Kidney glomerular epithelial cell (primary cell): ENCODE results near the gene NUP98.

Experiments
- DNase-seq: peaks from one replicate; lab custom pipeline; 2025; lab: John Stamatoyannopoulos, UW

NUP98 gene

DNA sequence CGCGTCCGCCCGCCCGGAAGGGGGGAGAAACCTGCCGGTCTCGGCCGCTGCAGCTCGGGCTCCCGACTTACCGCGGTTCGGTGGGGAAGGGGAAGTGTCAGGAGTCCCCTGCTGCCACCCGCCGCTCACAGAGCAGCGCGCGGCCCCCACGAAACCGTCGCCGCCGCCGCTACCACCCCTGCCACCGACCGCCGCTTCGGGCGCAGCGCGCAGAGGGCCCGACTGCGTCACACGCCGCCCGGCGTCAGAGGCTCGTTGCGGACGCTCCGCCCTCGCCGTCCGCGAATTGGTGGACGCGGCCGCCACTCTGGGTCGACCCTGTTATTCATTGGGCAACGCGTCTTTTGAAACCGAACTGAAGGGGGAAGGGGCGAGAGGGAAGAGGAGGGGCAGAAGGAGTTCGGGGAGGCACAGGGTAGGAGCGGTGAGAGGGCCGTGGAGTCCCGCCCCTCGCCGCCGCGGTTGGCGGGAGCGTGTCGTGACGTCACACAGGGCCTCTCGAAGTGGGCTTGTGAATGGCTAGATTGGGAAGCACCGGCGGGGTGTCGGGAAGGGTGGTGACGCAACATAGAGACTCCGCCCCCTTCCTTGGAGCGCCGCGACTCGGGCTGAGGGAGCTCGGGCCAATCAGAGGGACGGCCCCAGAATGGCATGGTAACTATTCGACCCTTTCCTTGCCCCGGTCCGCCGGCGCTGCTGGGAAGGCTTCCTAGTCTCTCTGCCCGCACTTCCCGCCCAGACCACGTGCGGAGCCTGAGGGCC is at the start of gene NUP98:
Gene NUP98, minus strand, starts transcription at position 226 of the 762 bp plus-strand sequence. CDS start 15,437 bp downstream, outside the sequence.
- peak; percentile 99 for DNase-seq

DNA sequence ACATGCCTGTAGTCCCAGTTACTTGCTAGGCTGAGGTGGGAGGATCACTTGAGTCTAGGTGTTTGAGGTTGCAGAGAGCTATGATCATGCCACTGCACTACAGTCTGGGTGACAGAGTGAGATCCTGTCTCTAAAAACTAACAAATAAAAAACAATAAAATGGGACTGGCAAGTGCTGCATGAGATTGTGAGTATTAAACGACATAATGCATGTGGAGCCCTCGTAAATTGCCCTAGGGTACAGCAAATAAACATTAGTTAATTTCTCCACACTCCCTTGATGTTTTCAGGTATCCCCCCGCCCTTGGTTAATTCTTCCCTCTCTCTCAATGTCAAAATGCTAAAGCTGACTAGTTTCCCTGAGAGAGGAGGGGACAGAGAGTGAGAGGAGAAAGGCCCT is 48.3 kb upstream of the NUP98 start:
- no peak for DNase-seq

GRCh38 chr11:3845246-3845645 is 47.9 kb upstream of the NUP98 start:
- no peak for DNase-seq

DNA sequence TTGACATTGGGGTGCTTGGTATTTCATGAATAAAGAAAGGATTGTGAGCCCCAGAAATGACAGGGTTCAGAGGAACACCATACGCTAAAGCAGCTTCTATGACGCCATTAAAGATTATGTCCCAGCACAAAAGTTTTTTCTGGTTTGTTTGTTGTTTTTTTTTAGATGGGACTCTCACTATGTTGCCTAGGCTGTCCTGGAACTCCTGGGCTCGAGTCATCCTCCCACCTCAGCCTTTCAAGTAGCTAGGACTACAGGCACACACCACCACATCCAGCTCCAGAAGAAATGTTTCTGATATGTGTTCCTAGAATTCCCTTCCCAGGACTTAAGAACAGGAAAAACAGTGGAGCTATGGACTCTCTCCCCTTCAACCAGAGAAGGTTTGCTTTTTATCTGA is 46.0 kb upstream of the NUP98 start:
- DNase-seq, result no peak

GRCh38 chr11:3841426-3842350 is 44.3 kb upstream of the NUP98 start:
- DNase-seq, result peak; percentile 83

- DNase-seq, result peak; percentile 94
Observed at GRCh38 chr11:3840870-3841425, 43.6 kb upstream of the NUP98 start, which contains the start of gene RHOG. RHOG (minus strand) TSS chr11:3840959; CDS start chr11:3828138, 12,821 bp downstream.

GRCh38 chr11:3840004-3840869 is 42.9 kb upstream of the NUP98 start:
- no peak for DNase-seq

- no peak for DNase-seq
Observed at GRCh38 chr11:3838504-3838903, 41.1 kb upstream of the NUP98 start.

GRCh38 chr11:3837793-3838192 is 40.4 kb upstream of the NUP98 start:
- DNase-seq, result no peak

DNA sequence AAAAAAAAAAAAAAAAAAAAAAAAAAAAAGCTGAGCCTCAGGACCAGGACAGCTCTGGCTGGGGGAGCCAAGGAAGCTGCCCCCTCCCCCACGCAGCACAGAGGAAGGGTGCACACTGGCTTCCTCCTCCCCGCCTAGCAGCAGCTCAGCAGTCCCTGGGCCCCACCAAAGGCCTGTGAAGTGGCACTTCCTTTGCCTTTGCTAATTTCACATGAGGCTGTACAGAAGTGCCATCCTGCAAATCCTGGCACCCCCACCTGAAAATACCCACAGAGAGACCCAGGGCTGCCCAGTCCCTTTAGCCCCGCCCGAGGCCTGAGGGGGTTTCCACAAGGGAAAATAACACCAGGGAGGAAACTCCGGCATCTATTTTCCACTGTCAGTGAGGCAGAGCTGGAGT is 39.5 kb upstream of the NUP98 start:
- DNase-seq, result no peak

GRCh38 chr11:3835751-3836150 is 38.4 kb upstream of the NUP98 start:
- DNase-seq, result no peak

DNA sequence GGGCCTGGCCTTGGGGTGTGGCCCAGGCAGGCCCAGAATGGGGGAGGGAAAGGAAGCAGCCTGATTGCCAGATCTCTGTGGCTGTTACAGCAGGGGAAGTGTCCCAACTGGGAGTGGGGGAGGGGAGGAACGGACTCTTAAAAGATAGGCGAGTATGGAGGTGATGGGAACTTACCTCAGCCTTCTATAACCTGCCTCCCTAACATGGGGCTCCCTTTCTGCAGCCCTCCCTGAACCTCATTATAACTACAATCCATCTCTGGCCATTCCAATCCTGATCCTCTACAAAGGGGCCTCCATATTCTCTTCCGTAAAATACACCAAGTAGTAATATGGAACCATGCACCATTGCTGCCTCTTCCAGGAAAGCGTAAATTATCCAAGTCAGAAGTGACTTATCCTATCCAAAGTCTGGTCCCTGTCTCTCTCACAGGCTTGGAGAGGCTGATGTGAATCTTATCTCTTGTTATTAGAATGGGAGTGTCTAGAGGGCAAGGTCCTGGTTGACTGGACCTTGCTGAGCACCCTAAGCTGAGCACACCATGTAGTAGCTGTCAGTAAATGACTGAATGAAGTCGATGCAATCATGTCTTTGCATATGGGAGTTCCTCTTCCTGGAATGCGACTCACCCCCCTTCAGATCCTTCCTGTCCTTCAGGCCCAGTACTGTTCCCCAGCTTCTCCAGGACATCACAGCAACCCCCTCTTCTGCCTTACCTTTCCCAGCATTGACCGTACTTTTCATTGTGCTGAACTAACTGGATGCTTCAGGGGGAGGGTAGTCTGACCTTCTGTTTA is 37.5 kb upstream of the NUP98 start:
- DNase-seq, result no peak

GRCh38 chr11:3834349-3834663 is 37.0 kb upstream of the NUP98 start:
- no peak for DNase-seq

- DNase-seq, result no peak
Observed at GRCh38 chr11:3833449-3833848, 36.1 kb upstream of the NUP98 start.

DNA sequence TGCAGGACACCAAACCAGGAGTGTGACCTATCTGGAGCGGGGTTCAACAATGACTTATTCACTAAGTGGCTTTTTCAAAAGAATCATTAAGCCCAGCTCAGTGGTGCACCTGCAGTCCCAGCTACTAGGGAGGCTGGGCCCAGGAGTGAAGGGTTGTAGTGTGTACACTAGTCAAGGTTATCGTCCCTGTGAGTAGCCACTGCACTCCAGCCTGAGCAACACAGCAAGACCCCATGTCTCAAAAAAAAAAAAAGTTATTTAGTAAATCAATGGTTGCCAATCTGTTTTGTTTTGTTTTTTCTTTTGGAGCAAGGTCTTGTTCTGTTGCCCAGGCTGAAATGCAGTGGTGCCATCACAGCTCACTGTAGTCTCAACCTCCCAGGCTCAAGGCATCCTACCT is 35.5 kb upstream of the NUP98 start:
- no peak for DNase-seq

DNA sequence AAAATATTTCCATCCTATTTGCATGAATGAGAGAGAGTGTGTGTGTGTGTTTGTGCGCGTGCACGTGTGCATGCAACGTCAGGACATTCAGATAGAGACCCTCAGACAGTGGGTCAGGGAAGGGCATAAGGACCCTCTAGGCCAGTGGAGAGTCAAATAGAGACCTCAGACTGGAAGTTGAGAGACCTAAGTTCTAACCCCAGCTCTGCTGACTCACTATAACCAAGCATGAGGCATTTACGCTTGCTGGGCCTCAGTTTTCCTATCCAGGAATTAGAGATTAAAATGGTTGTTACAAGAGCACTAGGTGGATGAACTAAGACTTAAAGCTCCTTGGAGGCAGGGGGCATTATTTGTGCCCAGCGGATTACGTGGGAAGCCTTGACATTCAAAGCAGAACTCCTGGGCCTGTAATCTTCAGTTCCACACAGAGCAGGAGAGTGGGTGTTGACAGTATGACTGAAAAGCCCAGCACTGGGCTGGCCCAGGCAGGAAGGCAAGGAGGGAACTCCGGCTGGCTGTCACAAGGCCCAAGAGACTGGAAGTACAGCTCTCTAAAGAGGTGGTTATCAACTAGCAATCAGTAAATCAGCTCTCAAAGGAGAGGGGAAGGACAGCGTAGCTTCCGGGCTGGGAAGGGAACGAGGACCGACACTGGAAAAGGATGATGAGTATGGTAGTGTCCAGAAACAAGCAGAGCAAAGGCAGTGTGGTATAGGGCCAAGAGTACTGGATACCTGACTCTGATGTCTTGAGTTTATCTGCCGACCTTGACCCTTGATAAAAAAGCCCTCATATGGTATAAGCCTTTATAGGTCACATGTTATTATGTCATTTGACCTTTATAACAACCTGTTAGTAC is 34.3 kb upstream of the NUP98 start:
- DNase-seq, result no peak

GRCh38 chr11:3830730-3831129 is 33.4 kb upstream of the NUP98 start:
- no peak for DNase-seq

GRCh38 chr11:3830088-3830487 is 32.7 kb upstream of the NUP98 start:
- no peak for DNase-seq

GRCh38 chr11:3827434-3828186 is 30.3 kb upstream of the NUP98 start:
- no peak for DNase-seq
